T-helper 2 cell treated with Interferon-gamma antibody and Interleukin-4, amounts not matched to agents 100 ng/mL and 5 ng/mL, for 36 hours (primary cell): ENCODE results near the gene VMAC. TPM values are rescaled to one million over a fixed set of nuclear protein-coding genes. Genes with fewer than 3 reads are reported as not detected.

Experiments
- intact Hi-C: fragments of 100-400 bp; cut with micrococcal nuclease; formaldehyde crosslinking; loops from one replicate; pipeline ENCODE4 v1.15.1; 2023
- total RNA-seq: library from RNA; stranded (reverse); gene quantifications from 2 replicates; pipeline ENCODE4 v1.2.3, GENCODE V29; 2022

VMAC gene
- total RNA-seq, 1 donor from 2014 or later, result 7.7 TPM

DNA sequence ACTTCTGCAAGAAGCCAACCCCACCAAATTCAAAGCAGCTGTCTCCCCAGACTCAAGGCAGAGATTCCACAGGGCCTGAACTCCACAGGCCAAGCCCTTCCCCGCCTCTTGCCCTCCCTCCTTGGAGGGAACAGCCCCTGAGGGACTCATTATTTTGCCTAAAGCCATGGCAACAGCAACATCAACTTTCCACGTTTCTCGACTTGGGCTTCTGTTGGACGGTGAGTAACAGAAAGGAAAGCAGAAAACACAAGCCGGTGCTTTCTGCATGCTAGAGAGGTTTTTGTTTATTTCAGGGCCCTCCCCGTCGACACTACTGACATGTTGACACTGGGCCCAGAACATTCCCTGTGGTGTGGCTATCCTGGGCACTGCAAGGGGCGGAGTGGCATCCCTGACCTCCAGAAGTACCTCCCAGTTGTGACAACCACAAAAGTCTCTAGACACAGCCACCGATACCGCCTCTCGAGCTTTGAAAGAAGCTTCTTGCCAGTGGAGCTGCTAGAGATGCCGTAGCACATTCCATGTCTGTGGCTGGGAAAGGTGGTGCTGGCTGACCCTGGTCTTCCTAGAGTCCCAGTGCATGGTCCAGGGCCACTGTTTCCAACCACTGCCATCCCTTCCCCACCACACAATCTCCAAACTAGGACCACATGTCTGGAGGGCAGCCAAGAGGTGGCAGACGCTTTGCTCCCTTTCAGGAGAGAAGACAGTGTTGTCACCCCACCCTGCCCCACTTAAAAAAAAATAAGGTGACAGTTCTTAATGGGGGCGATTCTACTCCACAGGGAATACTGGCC, 22.2 kb downstream of the VMAC start:
- intact Hi-C loops, result no loop called here

DNA sequence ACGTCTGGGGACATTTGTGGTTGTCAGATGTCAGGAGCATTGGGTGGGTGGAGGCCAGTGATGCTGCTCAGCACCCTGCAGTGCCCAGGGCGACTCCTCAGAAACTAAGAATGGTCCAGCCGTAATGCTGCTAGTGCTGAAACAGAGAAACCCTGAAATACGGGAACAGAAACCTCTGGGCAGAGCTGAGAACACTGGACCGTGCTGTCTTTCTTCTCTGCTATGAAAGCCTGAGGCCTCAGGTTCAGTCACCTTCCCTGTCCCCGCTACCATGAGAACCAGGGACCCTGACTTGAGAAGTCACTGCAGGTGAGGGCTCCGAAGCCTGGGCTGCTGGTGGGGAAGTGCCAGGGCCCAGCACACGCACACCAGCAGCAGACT, 22.8 kb downstream of the VMAC start:
- intact Hi-C loops, result no loop called here

DNA sequence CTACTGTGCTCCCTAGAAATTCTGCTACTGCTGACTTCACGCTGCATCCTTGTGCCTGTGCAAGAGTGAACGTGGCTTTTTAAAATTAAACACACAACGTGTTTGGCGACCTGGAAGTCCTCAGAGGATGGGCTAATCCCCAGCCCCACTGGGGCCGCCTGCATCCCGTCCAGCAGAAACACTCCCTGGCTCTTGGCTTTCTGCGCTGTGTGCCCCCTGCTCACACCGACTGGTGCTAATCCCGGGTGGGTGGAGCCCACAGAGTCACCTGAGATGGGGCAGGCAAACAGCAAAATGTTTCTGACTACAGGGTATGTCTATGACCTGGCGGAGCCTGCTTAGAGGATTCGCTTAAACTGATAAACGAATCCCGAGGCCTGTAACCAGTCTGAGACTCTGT, 24.5 kb downstream of the VMAC start:
- intact Hi-C loops, result no loop called here

DNA sequence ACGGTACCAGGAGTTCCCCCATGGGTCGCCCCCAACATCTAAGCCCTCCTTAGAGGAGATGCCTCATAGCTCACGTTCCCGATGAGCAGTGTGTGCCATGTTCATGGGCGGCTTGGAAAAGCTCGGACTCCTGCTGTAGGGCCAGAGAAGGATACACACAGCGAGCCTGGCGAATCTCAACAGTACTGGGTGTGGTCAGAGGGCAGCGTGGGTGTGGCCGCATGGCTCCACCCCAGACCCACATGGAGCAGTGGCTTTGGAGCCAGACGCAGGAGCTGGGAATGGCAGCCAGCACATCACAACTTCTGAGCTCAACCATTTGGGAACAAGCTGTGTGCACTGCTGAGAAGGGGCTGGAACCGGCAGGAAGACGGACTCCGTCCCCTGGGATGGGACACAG, 25.0 kb downstream of the VMAC start:
- intact Hi-C loops, result no loop called here

DNA sequence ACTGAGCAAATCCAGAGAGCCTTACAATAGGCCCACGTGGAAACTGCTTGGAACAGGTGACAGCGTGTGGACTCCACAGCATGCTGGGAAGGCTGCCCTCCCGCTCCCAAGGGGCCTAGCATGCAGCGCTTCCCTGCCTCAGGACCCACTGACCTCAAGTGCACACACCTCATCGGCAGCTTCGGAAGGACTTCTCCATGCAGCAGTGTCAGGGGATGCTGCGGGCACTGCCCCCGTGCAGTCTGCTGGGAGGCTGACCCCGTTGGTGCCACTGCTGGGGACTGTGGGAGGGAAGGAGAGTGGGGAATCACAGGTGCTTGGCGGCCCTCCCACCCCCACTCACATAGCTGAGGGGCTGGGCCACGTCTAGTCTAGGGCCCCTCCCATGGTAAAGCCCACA, 26.6 kb downstream of the VMAC start:
- intact Hi-C loops, result no loop called here

DNA sequence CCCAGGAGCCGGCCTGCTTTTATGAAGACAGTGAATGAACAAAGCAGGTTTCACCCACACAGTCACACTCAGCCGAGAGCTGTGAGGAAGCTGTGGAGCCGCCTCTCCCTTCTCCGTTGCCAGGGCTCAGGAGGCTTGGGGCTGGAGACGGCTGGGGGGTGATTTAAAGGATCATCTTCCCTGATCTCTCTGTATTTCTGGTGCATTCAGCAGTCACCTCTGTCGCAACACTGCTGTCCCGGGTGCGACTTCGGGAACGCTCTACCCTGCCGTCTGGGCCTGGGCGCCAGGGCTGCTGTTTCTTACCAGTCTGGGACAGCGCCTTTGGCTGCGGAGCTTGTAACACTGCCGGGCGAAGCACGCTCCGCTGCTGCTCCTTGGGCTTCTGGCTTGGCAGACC, 27.5 kb downstream of the VMAC start:
- intact Hi-C loops, result no loop called here

DNA sequence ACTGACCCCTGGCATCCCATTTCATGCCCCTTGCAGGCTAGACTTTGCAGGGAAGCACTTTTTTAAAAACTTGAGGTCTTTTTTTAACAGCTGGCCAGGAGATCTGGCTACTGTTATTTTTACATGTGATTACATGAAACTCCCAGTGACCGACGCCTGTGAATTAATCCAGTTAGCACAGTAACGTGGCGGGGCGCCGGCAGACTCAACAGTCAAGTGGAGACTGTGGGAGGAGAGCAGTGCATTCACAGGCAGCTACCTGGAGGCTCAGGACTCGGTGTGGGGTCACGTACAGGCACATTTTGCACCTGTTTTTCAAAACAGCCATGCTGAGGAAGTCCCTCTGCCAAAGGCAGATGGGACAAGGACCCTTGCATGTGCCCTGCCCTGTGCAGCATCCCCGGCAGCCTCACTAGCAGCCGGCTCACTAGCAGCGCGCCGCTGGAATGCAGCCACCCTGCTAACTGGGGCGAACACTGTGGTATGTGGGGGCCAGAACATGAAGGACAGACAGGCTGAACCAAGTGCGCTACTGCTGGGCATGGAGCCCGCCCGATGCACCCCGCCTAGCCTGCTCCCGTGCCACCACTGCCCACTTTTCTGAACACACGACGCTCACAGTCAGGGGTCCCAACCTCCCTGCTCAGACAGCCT, 28.1 kb downstream of the VMAC start:
- intact Hi-C loops, result no loop called here

DNA sequence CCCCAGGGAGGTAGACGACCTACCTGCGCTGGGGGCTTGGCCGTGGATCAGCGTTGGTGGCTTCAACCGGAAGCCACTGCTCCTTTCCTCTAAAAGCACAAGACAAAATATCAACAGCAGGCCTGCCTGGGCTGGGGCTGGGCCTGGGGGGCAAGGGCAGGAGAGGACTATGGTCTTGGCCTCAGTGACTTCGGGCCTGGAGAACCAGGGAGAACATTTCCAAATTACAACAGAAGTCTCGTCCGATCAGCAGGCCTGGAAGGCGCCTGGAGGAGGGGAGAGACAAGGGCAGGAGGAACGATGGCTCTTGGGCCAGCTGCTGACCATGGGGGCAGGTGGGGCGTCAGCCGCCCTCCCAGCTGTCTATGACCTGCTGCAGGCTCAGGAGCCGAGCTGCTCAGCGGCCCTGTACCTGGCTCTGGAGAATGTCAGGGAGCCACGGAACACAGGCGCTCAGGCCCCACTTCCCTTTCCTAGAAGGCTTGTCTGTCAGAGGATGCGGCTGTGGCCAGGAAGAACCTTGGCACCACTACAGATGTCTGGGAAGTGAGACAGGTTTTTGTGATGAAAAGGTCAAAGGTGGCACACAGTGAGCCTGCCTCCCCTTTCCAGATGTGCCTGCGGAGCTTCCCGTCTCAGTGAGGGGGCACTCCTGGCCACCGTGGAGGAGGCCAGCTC, 28.9 kb downstream of the VMAC start:
- intact Hi-C loops, result no loop called here

DNA sequence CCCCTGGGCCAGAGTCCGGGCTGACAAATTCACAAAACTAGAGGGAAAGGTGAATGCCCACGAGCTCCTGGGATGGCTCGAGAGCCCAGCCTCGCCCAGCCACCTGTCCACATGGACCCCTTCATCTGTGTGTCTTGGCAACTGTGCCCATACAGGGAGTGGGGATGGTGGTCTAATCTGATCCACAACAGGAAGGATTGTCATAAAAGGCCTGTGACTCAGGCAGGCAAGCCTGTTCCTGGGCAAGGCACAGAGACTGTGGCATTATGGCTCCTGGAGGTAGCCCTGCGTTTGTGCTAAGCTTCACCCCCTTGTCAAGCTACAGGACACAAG, 29.4 kb downstream of the VMAC start:
- intact Hi-C loops, result no loop called here

DNA sequence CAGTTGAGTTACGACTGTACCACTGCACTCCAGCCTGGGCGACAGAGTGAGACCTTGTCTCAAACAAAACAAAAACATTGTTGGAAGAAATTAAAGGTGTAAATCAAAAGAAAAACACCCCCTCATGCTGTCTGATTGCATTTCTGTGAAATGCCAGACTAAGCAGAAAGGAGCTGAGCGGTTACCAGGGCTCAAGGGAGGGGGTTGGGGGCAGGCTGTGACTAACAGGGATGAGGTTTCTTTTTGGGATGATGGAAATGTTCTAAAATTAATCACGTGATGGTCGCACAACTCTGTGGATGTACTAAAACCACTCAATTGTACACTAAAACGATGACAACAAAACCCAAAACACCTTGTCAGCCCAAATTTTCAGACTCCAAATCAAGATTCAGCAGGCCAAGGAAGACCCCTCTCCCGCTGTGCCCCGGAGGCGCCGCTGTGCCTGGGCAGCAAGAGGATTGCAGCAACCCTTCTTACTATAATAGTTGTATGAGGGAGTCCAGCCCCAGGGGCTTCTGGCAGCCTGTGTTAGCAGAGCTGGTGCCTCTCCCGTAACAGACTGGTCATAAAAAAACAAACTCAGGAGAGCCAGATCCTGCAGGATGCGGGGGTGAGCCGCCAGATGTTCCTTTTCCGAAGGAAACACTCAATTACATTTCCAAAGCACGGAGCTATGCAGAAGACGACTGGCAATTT, 30.3 kb downstream of the VMAC start:
- intact Hi-C loops, result no loop called here

DNA sequence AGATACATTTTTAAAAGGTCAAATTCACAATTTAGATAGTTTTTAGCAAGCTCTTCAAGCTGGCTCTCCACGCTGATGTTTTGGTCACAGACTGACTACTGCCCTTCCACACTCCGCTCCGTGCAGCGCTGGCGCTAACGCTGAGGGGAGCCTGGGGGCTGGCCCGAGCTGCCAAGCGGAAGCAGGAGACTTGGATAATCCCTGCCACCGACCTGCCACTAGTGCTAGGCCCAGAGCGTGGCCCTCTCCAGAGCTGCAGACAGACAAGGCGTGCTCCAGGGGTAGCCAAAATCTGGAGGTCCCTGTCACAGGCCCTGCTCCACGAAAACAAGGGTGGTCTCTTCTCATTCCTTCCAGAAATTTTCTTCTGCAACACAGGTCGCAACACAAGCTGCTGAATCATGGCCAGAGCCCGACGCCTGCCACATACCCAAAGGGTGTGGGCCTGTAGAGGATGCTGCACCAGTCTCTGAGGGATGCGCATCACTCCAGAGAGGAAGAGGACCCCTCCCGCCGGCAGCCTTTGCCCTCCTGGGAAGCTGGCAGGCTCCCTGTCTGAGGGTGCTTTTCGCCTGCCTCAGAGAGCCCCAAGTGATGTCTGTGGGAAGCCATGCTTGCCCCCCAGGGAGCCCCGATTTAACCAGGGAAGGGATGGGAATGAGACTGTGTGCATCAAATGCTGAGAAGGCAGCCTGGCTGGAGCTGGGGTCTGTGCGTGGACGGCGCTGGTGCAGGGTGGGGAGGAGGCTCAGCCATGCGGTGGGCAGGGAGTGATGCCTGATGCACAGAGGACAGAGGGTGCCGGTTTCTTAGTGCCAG, 31.0 kb downstream of the VMAC start:
- intact Hi-C loops, result no loop called here

DNA sequence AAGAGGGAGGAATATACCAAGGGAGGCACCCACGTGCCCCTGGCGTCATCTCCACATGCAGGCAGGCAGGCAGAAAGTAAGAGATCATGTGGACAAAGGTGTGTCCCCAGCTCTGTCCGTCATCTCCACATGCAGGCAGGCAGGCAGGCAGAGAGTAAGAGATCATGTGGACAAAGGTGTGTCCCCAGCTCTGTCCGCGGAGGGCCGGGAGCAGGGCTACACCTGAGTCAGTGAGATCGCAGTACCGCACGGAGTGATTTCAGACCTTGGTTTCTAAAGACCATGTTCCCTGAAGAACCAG, 31.6 kb downstream of the VMAC start:
- intact Hi-C loops, result no loop called here

DNA sequence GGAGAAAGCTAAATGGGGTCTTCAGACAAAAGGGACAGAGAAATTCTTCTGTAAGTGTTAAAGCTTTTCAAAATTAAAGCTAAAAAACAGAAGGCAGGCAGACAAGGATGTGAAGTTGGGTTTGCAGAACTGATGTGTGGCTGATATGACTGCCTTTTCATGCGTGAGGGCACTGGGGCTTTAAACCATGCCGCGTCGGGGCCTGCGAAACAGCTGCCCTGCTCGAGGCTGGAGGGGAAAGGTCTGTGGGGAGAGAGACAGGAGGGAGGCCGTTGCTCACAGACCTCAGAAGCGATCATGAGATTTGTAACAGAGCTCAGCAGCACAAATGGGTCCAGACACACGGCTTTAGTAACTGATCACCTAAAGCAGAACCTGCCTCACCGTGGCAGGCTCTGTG, 32.9 kb downstream of the VMAC start:
- intact Hi-C loops, result no loop called here

DNA sequence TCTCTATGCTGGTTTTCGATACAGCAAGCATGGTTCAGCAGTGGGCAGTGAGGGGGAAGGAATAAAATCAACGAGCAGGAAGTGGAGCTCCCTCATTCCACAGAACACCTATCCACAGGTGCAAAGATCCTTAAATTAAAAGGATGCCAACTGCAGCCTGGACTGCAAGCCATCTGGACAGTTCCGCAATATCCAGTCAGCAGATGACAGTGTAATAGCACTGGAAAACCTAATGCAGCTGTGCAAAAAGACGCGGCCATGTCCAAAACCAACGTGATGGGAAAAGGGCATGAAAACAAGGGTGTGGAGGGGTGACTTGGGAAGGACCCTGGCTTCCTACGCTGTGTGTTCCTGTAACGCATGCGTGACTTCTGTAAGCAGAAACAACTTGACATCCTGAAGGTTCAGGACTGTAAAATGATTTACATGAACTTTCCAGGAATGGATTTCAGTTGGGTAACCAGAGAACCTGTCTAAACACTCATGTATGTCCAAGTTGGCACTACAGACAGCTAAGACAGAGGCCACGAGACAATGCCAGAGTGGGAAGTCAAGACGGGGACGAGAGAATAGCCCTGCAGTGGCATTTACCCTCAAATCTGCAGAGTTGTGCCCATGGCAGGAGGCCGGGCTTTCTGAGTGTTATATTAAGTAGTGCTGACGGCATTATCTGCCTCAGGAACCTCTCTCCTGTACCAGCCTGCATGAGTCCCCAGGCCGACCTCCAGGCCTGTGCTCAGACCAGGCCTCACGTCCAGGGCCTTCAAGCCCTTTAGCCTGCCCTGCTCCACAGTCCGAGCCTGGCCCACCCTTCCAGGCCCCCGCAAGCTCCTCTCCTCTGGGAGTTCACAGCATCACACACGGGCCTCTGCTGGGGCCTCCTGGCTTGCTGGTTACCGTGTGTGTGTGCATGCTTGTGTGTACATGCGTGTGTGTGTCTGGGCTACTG, 35.9 kb downstream of the VMAC start:
- intact Hi-C loops, result no loop called here

DNA sequence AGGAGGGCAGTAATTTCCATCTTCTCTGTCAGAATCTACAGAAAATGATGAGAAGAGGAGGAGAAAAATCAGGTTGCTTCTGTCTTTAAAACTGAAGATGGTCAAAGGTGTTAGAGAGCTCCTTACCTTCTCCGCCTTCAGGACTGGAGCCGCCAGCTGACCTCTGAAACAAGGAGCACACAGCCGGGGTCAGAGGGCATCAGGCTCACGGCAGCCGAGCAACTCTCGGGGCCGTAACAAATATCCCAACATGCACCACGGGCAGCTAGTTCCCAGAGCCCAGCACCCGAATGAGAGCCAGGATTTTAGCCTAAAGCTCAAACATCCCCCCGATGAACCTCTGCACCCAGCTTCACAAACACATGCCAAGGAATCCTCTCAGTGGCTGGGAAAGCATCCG, 37.0 kb downstream of the VMAC start:
- intact Hi-C loops, result no loop called here

DNA sequence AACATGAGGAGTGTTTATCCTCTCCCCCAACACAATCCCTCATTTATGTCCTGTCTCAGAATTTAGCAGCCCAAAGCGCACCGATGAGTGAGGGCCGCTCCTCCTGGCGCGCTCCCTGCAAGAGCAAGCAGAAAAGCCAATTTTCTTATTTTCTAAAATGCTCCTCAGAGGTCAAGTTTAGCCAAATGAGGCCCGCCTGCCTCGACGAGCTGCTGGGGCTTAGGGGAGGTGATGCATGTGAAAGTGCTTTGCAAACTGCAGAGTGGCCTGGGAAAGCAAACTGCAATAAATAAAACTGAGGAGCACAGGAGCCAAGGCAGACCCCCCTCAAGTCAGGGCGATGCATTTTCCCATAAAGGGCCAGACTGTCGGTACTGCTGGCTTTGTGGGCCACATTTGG, 38.4 kb downstream of the VMAC start:
- intact Hi-C loops, result no loop called here

DNA sequence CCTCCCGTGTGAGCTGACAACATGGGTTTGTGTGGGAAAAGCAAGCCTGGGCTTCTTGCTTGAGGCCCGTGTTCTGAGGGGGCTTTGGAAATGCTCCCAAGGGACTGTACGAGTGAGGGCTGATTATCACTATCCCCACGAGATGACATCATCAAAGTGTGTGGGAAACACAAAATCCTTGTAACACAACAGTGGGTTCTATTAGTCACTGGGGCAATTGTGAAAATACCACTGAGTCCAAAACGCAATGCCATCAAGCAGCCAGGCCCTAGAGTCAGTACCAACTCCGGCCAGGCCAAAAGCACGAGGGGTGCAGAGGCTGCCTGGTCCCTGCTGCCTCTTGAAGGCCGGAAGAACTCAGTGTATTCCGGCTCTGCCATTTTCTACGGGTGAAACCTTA, 39.0 kb downstream of the VMAC start:
- intact Hi-C loops, result no loop called here

DNA sequence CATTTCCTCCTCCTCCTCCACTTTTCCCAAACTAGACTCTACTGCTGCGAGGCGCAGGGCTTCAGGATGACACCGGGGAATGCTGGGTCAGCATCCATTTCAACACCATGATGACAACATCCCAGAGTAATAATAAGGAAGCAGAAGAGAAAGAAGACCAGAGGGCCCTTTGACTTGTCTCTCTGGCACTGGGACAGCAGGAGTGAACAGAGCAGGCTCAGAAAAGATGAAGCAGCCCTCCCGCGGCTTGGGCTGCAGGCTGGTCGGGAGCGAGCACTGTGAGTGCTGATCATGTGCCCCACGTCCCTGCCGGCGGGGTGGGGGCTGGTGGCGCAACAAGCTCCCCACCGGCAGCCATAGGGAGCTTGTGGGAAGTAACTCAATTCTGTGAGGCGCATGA, 42.8 kb downstream of the VMAC start:
- intact Hi-C loops, result no loop called here

DNA sequence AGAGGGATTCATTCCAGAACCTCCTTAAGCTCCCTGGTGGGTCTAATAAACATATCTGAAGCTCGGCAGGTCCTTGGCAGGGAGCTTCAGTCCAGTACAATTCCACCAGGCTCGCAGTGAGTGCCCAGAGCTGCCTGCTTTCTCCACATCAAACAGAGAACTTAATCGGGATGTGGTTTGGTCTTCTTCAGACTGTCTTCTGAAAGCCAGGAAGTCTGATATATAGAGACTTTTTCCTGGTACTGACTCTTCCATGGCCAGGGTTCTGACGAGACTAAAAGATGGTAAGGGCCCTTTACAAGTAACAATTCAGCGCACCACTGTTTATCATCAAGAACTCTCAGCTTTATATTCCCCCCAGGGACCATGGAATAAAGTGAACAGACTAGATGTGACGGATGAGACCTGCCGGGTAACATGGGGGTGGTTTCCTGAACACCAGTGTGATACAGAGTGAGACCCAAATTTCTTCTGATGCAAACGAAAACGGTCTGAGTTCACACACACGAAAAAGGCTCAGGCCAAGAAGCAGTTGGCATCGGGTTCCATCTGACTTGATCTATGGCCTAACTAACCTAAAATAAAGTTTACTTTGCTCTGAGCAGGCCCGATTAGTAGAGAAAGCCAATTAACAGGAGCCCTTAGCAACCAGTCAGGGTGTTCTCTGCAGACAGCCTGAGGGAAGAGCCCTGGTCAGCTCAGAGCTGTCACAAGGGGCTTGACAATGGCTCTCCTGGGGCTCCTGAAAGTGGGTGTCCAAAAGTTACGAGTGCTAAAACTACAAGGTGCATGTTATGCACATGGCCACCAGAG, 44.3 kb downstream of the VMAC start:
- intact Hi-C loops, result no loop called here
